GM12872 (cell line): ENCODE data around the gene AKR1D1.

Experiments
- TF ChIP-seq, protein P1 (sequence below): IDR thresholded peaks from 3 replicates; pipeline ENCODE4 v1.5.1; 2011; ENCODE audit warnings: low read depth, mild to moderate bottlenecking, low read length, moderate library complexity; ENCODE audit not compliant: insufficient read depth

Gene AKR1D1

GRCh38 chr7:138116141-138116540 is 39.9 kb downstream of the AKR1D1 start:
- TF ChIP-seq, protein P1, sequence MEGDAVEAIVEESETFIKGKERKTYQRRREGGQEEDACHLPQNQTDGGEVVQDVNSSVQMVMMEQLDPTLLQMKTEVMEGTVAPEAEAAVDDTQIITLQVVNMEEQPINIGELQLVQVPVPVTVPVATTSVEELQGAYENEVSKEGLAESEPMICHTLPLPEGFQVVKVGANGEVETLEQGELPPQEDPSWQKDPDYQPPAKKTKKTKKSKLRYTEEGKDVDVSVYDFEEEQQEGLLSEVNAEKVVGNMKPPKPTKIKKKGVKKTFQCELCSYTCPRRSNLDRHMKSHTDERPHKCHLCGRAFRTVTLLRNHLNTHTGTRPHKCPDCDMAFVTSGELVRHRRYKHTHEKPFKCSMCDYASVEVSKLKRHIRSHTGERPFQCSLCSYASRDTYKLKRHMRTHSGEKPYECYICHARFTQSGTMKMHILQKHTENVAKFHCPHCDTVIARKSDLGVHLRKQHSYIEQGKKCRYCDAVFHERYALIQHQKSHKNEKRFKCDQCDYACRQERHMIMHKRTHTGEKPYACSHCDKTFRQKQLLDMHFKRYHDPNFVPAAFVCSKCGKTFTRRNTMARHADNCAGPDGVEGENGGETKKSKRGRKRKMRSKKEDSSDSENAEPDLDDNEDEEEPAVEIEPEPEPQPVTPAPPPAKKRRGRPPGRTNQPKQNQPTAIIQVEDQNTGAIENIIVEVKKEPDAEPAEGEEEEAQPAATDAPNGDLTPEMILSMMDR = no peak

- TF ChIP-seq, protein P1 = no peak
These were observed 40.6 kb downstream of the AKR1D1 start for GRCh38 chr7:138116892-138117291.

- TF ChIP-seq, protein P1 = no peak
These were observed 44.0 kb downstream of the AKR1D1 start for GRCh38 chr7:138120140-138120827.

GRCh38 chr7:138122162-138122561 is 45.9 kb downstream of the AKR1D1 start:
- TF ChIP-seq, protein P1 = no peak

GRCh38 chr7:138125119-138125518 is 48.9 kb downstream of the AKR1D1 start:
- TF ChIP-seq, protein P1 = no peak

DNA sequence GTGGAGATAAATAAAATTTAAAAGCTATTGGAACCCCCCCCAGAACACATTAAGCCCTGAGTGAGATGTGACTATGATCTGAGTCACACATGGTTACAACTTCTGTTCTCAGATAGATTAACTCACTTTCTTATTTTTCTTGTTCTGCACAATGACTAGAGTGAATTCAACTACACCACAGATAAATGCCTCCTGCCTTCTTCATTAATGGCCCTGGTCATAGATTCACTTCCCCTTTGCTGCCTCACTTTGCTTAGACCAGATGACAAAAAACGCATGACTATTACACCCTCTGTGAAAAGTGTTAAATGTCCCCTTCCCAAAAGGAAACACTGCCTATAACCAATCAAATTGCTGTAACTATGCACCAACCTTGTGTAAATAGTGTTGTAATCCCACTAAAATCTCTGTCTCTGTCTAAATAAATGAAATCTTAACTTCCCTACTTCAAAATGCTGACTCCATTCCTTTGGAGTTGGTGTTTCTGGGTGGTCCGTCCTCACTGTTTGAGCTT is 49.4 kb downstream of the AKR1D1 start:
- TF ChIP-seq, protein P1 = no peak

GRCh38 chr7:138126928-138127327 is 50.7 kb downstream of the AKR1D1 start:
- TF ChIP-seq, protein P1 = no peak
